Suprapubic skin (tissue), 4 donors: ENCODE data around the gene NMU.

Experiments used
- CTCF ChIP-seq, 2 donors: fragments of 200-600 bp in 1 of 2; fragments of 450-650 bp in 1 of 2; sonication (generic) in 1 of 2; IDR thresholded peaks; one replicate each; pipeline ENCODE4 v1.5.1; 2016 to 2019; ENCODE audit warnings: antibody characterized with exemption in 2 of 2, mild to moderate bottlenecking in 1 of 2, moderate library complexity in 1 of 2
- POLR2A ChIP-seq, 2 donors: fragments of 450-650 bp; IDR thresholded peaks; one replicate each; pipeline ENCODE4 v1.6.1; 2017; ENCODE audit warnings: antibody characterized with exemption in 2 of 2, mild to moderate bottlenecking in 2 of 2, moderate library complexity in 2 of 2
- POLR2AphosphoS5 ChIP-seq, 3 donors: sonication (generic); formaldehyde crosslinking; IDR thresholded peaks; one replicate each; pipeline ENCODE4 v1.6.1; 2017; ENCODE audit warnings: antibody characterized with exemption in 3 of 3

- no peak for TF ChIP-seq CTCF (IDR thresholded peaks at IDR 0.05)
- TF ChIP-seq POLR2AphosphoS5 (IDR thresholded peaks at IDR 0.05): no peak
- no peak for TF ChIP-seq POLR2A (IDR thresholded peaks at IDR 0.05)
Observed at GRCh38 chr4:55571806-55572205, 64.3 kb downstream of the NMU start.
